Measurements from ENCODE around the gene TPM2. TPM values are rescaled to one million over a fixed set of nuclear protein-coding genes. Genes with fewer than 3 reads are reported as not detected.
A peak's percentile ranks its signal among the peaks of the same experiment; 100 is the strongest.

The TPM2 gene
- total and polyA plus RNA-seq, 9 of the 15 experiments (the other 6 are each of a cell fraction or from before 2014, with no cell fraction given) = 0.28 to 16.1 (median 4.5) TPM

DNA sequence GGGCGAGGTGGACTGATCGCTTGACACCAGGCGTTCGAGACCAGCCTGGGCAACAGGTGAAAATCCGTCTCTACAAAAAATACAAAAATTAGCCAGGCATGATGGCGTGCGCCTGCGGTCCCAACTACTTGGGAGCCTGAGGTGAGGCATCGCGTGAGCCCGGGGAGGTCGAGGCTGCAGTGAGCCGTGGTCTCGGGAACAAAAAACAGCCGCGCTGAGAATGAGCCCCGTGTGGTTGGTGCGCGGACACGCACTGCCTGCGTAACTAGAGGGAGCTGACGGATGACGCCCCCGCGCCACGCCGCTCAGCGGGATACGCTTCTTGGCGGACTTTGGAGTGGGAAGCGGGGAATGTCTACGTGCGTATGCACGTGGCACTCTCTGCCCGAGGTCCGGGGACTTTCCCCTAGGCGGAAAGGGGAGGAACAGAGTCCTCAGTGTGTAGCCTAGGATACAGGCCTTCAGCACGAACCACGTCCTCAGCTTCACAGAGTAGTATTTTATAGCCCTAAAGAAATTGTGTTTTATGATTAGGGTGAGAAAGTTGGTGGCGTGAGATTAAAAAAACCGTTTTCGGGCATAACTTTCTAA, 32.1 kb downstream of the TPM2 start, which contains the start of gene RMRP (continued):
- no peak; the same call in 1 of the 2 replicates for TF ChIP-seq ZKSCAN8 (CRISPR knock-in tag; IDR thresholded peaks at IDR 0.05)
- TF ChIP-seq, protein P1, sequence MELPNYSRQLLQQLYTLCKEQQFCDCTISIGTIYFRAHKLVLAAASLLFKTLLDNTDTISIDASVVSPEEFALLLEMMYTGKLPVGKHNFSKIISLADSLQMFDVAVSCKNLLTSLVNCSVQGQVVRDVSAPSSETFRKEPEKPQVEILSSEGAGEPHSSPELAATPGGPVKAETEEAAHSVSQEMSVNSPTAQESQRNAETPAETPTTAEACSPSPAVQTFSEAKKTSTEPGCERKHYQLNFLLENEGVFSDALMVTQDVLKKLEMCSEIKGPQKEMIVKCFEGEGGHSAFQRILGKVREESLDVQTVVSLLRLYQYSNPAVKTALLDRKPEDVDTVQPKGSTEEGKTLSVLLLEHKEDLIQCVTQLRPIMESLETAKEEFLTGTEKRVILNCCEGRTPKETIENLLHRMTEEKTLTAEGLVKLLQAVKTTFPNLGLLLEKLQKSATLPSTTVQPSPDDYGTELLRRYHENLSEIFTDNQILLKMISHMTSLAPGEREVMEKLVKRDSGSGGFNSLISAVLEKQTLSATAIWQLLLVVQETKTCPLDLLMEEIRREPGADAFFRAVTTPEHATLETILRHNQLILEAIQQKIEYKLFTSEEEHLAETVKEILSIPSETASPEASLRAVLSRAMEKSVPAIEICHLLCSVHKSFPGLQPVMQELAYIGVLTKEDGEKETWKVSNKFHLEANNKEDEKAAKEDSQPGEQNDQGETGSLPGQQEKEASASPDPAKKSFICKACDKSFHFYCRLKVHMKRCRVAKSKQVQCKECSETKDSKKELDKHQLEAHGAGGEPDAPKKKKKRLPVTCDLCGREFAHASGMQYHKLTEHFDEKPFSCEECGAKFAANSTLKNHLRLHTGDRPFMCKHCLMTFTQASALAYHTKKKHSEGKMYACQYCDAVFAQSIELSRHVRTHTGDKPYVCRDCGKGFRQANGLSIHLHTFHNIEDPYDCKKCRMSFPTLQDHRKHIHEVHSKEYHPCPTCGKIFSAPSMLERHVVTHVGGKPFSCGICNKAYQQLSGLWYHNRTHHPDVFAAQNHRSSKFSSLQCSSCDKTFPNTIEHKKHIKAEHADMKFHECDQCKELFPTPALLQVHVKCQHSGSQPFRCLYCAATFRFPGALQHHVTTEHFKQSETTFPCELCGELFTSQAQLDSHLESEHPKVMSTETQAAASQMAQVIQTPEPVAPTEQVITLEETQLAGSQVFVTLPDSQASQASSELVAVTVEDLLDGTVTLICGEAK (IDR thresholded peaks at IDR 0.05) = peak; percentile 84
- TF ChIP-seq, protein P1 (CRISPR knock-in tag; IDR thresholded peaks at IDR 0.05) = no peak
- peak; percentile 16 for TF ChIP-seq ZFP36 (IDR thresholded peaks at IDR 0.05; ENCODE audit: low read depth, low read length, partially characterized antibody)
- TF ChIP-seq, protein P2, sequence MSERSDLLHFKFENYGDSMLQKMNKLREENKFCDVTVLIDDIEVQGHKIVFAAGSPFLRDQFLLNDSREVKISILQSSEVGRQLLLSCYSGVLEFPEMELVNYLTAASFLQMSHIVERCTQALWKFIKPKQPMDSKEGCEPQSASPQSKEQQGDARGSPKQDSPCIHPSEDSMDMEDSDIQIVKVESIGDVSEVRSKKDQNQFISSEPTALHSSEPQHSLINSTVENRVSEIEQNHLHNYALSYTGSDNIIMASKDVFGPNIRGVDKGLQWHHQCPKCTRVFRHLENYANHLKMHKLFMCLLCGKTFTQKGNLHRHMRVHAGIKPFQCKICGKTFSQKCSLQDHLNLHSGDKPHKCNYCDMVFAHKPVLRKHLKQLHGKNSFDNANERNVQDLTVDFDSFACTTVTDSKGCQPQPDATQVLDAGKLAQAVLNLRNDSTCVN (CRISPR knock-in tag; IDR thresholded peaks at IDR 0.05) = no peak
- TF ChIP-seq ZNF263 (CRISPR knock-in tag; IDR thresholded peaks at IDR 0.05; ENCODE audit: borderline replicate concordance) = peak; percentile 63; the same call in 1 of the 2 replicates
- TF ChIP-seq, protein P3, sequence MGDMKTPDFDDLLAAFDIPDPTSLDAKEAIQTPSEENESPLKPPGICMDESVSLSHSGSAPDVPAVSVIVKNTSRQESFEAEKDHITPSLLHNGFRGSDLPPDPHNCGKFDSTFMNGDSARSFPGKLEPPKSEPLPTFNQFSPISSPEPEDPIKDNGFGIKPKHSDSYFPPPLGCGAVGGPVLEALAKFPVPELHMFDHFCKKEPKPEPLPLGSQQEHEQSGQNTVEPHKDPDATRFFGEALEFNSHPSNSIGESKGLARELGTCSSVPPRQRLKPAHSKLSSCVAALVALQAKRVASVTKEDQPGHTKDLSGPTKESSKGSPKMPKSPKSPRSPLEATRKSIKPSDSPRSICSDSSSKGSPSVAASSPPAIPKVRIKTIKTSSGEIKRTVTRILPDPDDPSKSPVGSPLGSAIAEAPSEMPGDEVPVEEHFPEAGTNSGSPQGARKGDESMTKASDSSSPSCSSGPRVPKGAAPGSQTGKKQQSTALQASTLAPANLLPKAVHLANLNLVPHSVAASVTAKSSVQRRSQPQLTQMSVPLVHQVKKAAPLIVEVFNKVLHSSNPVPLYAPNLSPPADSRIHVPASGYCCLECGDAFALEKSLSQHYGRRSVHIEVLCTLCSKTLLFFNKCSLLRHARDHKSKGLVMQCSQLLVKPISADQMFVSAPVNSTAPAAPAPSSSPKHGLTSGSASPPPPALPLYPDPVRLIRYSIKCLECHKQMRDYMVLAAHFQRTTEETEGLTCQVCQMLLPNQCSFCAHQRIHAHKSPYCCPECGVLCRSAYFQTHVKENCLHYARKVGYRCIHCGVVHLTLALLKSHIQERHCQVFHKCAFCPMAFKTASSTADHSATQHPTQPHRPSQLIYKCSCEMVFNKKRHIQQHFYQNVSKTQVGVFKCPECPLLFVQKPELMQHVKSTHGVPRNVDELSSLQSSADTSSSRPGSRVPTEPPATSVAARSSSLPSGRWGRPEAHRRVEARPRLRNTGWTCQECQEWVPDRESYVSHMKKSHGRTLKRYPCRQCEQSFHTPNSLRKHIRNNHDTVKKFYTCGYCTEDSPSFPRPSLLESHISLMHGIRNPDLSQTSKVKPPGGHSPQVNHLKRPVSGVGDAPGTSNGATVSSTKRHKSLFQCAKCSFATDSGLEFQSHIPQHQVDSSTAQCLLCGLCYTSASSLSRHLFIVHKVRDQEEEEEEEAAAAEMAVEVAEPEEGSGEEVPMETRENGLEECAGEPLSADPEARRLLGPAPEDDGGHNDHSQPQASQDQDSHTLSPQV (IDR thresholded peaks at IDR 0.05) = peak; percentile 69; the same call in 1 of the 2 replicates
- TF ChIP-seq FOSL1 (tag; conservative IDR thresholded peaks at IDR 0.05) = peak; percentile 56; the same call in 1 of the 2 replicates
- no peak for TF ChIP-seq NFE2L1 (tag; IDR thresholded peaks at IDR 0.05; ENCODE audit: borderline replicate concordance, low read depth)
- TF ChIP-seq MAZ (CRISPR knock-in tag; conservative IDR thresholded peaks at IDR 0.05 in 1 of 2, IDR thresholded peaks at IDR 0.05 in 1 of 2) = peak; percentile 34 to 64; a peak in 2 of 4 replicates
- no peak for TF ChIP-seq MEF2D (tag; conservative IDR thresholded peaks at IDR 0.05; ENCODE audit: low read depth)
- TF ChIP-seq CBX2 (IDR thresholded peaks at IDR 0.05; ENCODE audit: insufficient read depth, low read length, poor library complexity, severe bottlenecking) = no peak
